Uterus (tissue), 4 donors: ENCODE results near the gene CEBPG. TPM values are rescaled to one million over a fixed set of nuclear protein-coding genes. Genes with fewer than 3 reads are reported as not detected.
A peak's percentile ranks its signal among the peaks of the same experiment; 100 is the strongest.

Source experiments
- DNase-seq, 2 donors: peaks; one replicate each; pipeline ENCODE4 v3.0.0-alpha.2; 2019 to 2020
- H3K27ac ChIP-seq, 2 donors: fragments of 200-600 bp; sonication (generic); 1 replicate in 1 of 2; 2 replicates in 1 of 2; pipeline ENCODE4 v1.5.1; 2016 to 2018
- H3K27me3 ChIP-seq, 2 donors: fragments of 200-600 bp; sonication (generic); one replicate each; pipeline ENCODE4 v1.5.1; 2018 to 2019; ENCODE audit warnings: control low read depth in 1 of 2
- H3K36me3 ChIP-seq, 2 donors: fragments of 200-600 bp; sonication (generic); one replicate each; pipeline ENCODE4 v1.5.1; 2019; ENCODE audit warnings: control low read depth in 1 of 2
- H3K4me1 ChIP-seq, 2 donors: fragments of 200-600 bp; sonication (generic); one replicate each; pipeline ENCODE4 v1.5.1; 2018 to 2019; ENCODE audit warnings: control low read depth in 1 of 2
- H3K4me3 ChIP-seq, 2 donors: fragments of 200-600 bp; sonication (generic); 1 replicate in 1 of 2; 2 replicates in 1 of 2; pipeline ENCODE4 v1.5.1; 2018 to 2019; ENCODE audit warnings: mild to moderate bottlenecking in 1 of 2
- H3K9me3 ChIP-seq, 2 donors: fragments of 200-600 bp; sonication (generic); one replicate each; pipeline ENCODE4 v1.5.1; 2019; ENCODE audit warnings: control low read depth in 1 of 2
- CTCF ChIP-seq, 4 experiments: fragments of 200-600 bp in 2 of 4; fragments of 450-650 bp in 2 of 4; sonication (generic) in 2 of 4; IDR thresholded peaks; one replicate each; pipeline ENCODE4 v1.5.1; 2016 to 2019; ENCODE audit warnings: antibody characterized with exemption in 4 of 4, mild to moderate bottlenecking in 2 of 4, moderate library complexity in 1 of 4
- POLR2A ChIP-seq, 2 donors: fragments of 450-650 bp; IDR thresholded peaks; one replicate each; pipeline ENCODE4 v1.6.1; 2016; ENCODE audit warnings: antibody characterized with exemption in 2 of 2, mild to moderate bottlenecking in 1 of 2, moderate library complexity in 1 of 2
- intact Hi-C: fragments of 100-400 bp; cut with DNase I; formaldehyde crosslinking; loops from one replicate; pipeline ENCODE4 v1.15.1; 2023; ENCODE audit warnings: low total_unique reads
- total RNA-seq, 4 donors: library from RNA; depleted of rRNA in 3 of 4; stranded (reverse); fragments of >200 nt in 3 of 4; gene quantifications; one replicate each; pipeline versions ENCODE4 v1.1.0 to v1.2.4, GENCODE V29; 2014 to 2023
- donor health status: DM: yes; HTN: yes; CAD: no.

CEBPG gene
- total RNA-seq, 4 donors from 2014 or later: 10.3 to 33.3 (median 25.5) TPM

- Histone ChIP-seq H3K4me1 (peaks cover 0 to 4% of the 10 kb centered on the region in 2 donors), H3K27me3 (no peaks in the 10 kb centered on the region), H3K36me3 (no peaks in the 10 kb centered on the region), H3K9me3 (no peaks in the 10 kb centered on the region), H3K4me3 (no peak overlapping the region), H3K27ac (no peak overlapping the region)
- intact Hi-C loops: no loop called here
- no peak for TF ChIP-seq CTCF (IDR thresholded peaks at IDR 0.05)
- no peak for TF ChIP-seq POLR2A (IDR thresholded peaks at IDR 0.05)
- DNase-seq: no peak
Observed at GRCh38 chr19:33339016-33339984, 34.2 kb upstream of the CEBPG start.

- H3K9me3 ChIP-seq: no peaks in the 10 kb centered on the region
- intact Hi-C loops: no loop called here
- no peaks in the 10 kb centered on the region for H3K27me3 ChIP-seq
- H3K36me3 ChIP-seq: no peaks in the 10 kb centered on the region
- peaks cover 0 to 4% of the 10 kb centered on the region in 2 donors for H3K4me1 ChIP-seq
- no peak for TF ChIP-seq CTCF (IDR thresholded peaks at IDR 0.05)
- no peak for TF ChIP-seq POLR2A (IDR thresholded peaks at IDR 0.05)
- no peak overlapping the region for H3K27ac ChIP-seq
- no peak overlapping the region for H3K4me3 ChIP-seq
- no peak for DNase-seq
Observed at GRCh38 chr19:33340991-33341390, 32.5 kb upstream of the CEBPG start.

- Histone ChIP-seq H3K27me3 (no peaks in the 10 kb centered on the region), H3K27ac (no peak overlapping the region), H3K4me3 (no peak overlapping the region), H3K9me3 (no peaks in the 10 kb centered on the region), H3K36me3 (no peaks in the 10 kb centered on the region), H3K4me1 (peaks cover 0 to 4% of the 10 kb centered on the region in 2 donors)
- no peak for DNase-seq
- no peak for TF ChIP-seq CTCF (IDR thresholded peaks at IDR 0.05)
- TF ChIP-seq POLR2A (IDR thresholded peaks at IDR 0.05): no peak
- intact Hi-C loops: no loop called here
Observed at GRCh38 chr19:33343301-33343700, 30.2 kb upstream of the CEBPG start.

GRCh38 chr19:33343859-33344572 lies 29.5 kb upstream of the CEBPG start:
- Histone ChIP-seq H3K27me3 (no peaks in the 10 kb centered on the region), H3K4me3 (no peak overlapping the region), H3K9me3 (no peaks in the 10 kb centered on the region), H3K27ac (peak overlapping the region in 1 of 2 donors; percentile 41), H3K36me3 (no peaks in the 10 kb centered on the region), H3K4me1 (peaks cover 0 to 4% of the 10 kb centered on the region in 2 donors)
- TF ChIP-seq POLR2A (IDR thresholded peaks at IDR 0.05) (no peak), CTCF (IDR thresholded peaks at IDR 0.05) (no peak)
- DNase-seq: peak; percentile 20 to 41
- intact Hi-C loops: no loop called here

- no peaks in the 10 kb centered on the region for H3K9me3 ChIP-seq
- H3K27ac ChIP-seq: no peak overlapping the region
- H3K4me1 ChIP-seq: peaks cover 0 to 4% of the 10 kb centered on the region in 2 donors
- no peaks in the 10 kb centered on the region for H3K27me3 ChIP-seq
- H3K36me3 ChIP-seq: no peaks in the 10 kb centered on the region
- H3K4me3 ChIP-seq: no peak overlapping the region
- no peak for DNase-seq
- intact Hi-C loops: no loop called here
- TF ChIP-seq POLR2A (IDR thresholded peaks at IDR 0.05) (no peak), CTCF (IDR thresholded peaks at IDR 0.05) (no peak)
Observed at GRCh38 chr19:33344573-33344925, 29.0 kb upstream of the CEBPG start.
